Breast epithelium (tissue), 3 donors: ENCODE data around the gene MAP1LC3B.

Experiments
- POLR2A ChIP-seq: fragments of 450-650 bp; IDR thresholded peaks from one replicate; pipeline ENCODE4 v1.6.1; 2016; ENCODE audit warnings: antibody characterized with exemption, mild to moderate bottlenecking, moderate library complexity
- POLR2AphosphoS5 ChIP-seq, 3 donors: sonication (generic); formaldehyde crosslinking; IDR thresholded peaks; one replicate each; pipeline ENCODE4 v1.6.1; 2017; ENCODE audit warnings: antibody characterized with exemption in 3 of 3
- TF ChIP-seq, protein P1 (sequence below), 3 donors: fragments of 450-650 bp; IDR thresholded peaks; one replicate each; pipeline ENCODE4 v1.5.1; 2016 to 2017; ENCODE audit warnings: antibody characterized with exemption in 3 of 3, mild to moderate bottlenecking in 3 of 3, moderate library complexity in 3 of 3

GRCh38 chr16:87359121-87359520 lies 33.0 kb upstream of the MAP1LC3B start:
- TF ChIP-seq, protein P1, sequence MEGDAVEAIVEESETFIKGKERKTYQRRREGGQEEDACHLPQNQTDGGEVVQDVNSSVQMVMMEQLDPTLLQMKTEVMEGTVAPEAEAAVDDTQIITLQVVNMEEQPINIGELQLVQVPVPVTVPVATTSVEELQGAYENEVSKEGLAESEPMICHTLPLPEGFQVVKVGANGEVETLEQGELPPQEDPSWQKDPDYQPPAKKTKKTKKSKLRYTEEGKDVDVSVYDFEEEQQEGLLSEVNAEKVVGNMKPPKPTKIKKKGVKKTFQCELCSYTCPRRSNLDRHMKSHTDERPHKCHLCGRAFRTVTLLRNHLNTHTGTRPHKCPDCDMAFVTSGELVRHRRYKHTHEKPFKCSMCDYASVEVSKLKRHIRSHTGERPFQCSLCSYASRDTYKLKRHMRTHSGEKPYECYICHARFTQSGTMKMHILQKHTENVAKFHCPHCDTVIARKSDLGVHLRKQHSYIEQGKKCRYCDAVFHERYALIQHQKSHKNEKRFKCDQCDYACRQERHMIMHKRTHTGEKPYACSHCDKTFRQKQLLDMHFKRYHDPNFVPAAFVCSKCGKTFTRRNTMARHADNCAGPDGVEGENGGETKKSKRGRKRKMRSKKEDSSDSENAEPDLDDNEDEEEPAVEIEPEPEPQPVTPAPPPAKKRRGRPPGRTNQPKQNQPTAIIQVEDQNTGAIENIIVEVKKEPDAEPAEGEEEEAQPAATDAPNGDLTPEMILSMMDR (IDR thresholded peaks at IDR 0.05) = no peak
- no peak for TF ChIP-seq POLR2A
- no peak for TF ChIP-seq POLR2AphosphoS5 (IDR thresholded peaks at IDR 0.05)
